Stimulated activated CD8-positive, alpha-beta memory T cell treated with anti-CD3 and anti-CD28 coated beads, Interleukin-15, amount 100 ng/mL, for 1 hour (primary cell): ENCODE results near the gene TUT1.

Source experiments
- DNase-seq: peaks from one replicate; pipeline ENCODE4 v3.0.0-alpha.2; 2020; ENCODE audit warnings: low read depth

TUT1 gene

GRCh38 chr11:62542111-62542745 is 49.1 kb downstream of the TUT1 start:
- DNase-seq, result no peak

GRCh38 chr11:62540804-62541701 is 50.3 kb downstream of the TUT1 start:
- DNase-seq, result no peak

GRCh38 chr11:62539238-62539925 is 51.9 kb downstream of the TUT1 start:
- no peak for DNase-seq

- no peak for DNase-seq
Measured at GRCh38 chr11:62538470-62539237, 52.7 kb downstream of the TUT1 start.

- DNase-seq, result no peak
Measured at GRCh38 chr11:62536301-62536957, 54.9 kb downstream of the TUT1 start.

GRCh38 chr11:62535802-62536201 is 55.5 kb downstream of the TUT1 start:
- DNase-seq, result no peak

- DNase-seq, result no peak
Measured at GRCh38 chr11:62534779-62535545, 56.4 kb downstream of the TUT1 start.

- no peak for DNase-seq
Measured at GRCh38 chr11:62532096-62532495, 59.2 kb downstream of the TUT1 start.
